ENCODE results near the gene TOM1L2. TPM values are rescaled to one million over a fixed set of nuclear protein-coding genes. Genes with fewer than 3 reads are reported as not detected.

Gene TOM1L2
- total and polyA plus RNA-seq, 2 of the 4 experiments (the other 2 are of a cell fraction): 34.4 to 51.7 TPM

GRCh38 chr17:17853811-17854447 is 118.3 kb downstream of the TOM1L2 start:
- no peaks in the 10 kb centered on the region; the same call in 1 of the 2 replicates for H3K36me3 ChIP-seq (ENCODE audit: control insufficient read depth, insufficient read depth, low read length)

More at GRCh38 chr17:17853811-17854447, 118.3 kb downstream of the TOM1L2 start:
- H2AK9ac ChIP-seq (replicated peaks; ENCODE audit: low read depth, low read length, poor library complexity): no peak overlapping the region
- no peak overlapping the region for H3K4me3 ChIP-seq (ENCODE audit: insufficient read depth, low read depth, low read length)
- H3K27me3 ChIP-seq (ENCODE audit: control insufficient read depth, insufficient read depth, low read length): no peaks in the 10 kb centered on the region
- BruUV-seq (replicated peaks): no TSS peak
- ChIA-PET CTCF (no interaction called here), POLR2A (ENCODE audit: unreplicated experiment) (no interaction called here)
- H4K91ac ChIP-seq (ENCODE audit: insufficient read depth, low read depth, low read length): no peak overlapping the region
- no peak overlapping the region for H3K4ac ChIP-seq (ENCODE audit: low read depth, low read length)
- H3K27ac ChIP-seq (ENCODE audit: insufficient read depth, low read length): no peak overlapping the region
- DNase-seq (no peak), ATAC-seq (ENCODE audit: low read depth) (no peak)
- no peaks in the 10 kb centered on the region for H3K9me3 ChIP-seq (ENCODE audit: control insufficient read depth, insufficient read depth, low read length)
- H2BK15ac ChIP-seq (ENCODE audit: low read depth, low read length): no peak overlapping the region
- H3K4me1 ChIP-seq (ENCODE audit: control insufficient read depth, insufficient read depth, low read length): peaks cover 14% of the 10 kb centered on the region; the same call in 1 of the 2 replicates
- no peak overlapping the region for H2BK5ac ChIP-seq (ENCODE audit: low read depth, low read length, poor library complexity, severe bottlenecking)
- no peak overlapping the region for H2AK5ac ChIP-seq (ENCODE audit: low read depth, low read length)
- H3K9ac ChIP-seq (ENCODE audit: low read depth, low read length): no peak overlapping the region
- no peak overlapping the region for H4K5ac ChIP-seq (ENCODE audit: low read depth, low read length)
- no CpG with 5 or more reads among the region's 8 CpGs for WGBS, 2 experiments (ENCODE audit: extremely low coverage in 2 of 2, insufficient read length in 1 of 2)
- no peaks in the 10 kb centered on the region for H3K79me1 ChIP-seq (ENCODE audit: low read depth in 1 of 2, low read length in 2 of 2)
- no peak for TF ChIP-seq CHD1 (IDR thresholded peaks at IDR 0.05; ENCODE audit: low read depth, low read length)
- TF ChIP-seq RCOR1 (IDR thresholded peaks at IDR 0.05; ENCODE audit: insufficient replicate concordance, low read length): no peak
- TF ChIP-seq MXI1 (IDR thresholded peaks at IDR 0.05; ENCODE audit: borderline replicate concordance, low read depth, low read length): no peak
- no peak for TF ChIP-seq CEBPB (IDR thresholded peaks at IDR 0.05; ENCODE audit: low read depth, low read length)
- no peak for TF ChIP-seq BHLHE40 (IDR thresholded peaks at IDR 0.05; ENCODE audit: low read depth, low read length)
- TF ChIP-seq, protein P1, sequence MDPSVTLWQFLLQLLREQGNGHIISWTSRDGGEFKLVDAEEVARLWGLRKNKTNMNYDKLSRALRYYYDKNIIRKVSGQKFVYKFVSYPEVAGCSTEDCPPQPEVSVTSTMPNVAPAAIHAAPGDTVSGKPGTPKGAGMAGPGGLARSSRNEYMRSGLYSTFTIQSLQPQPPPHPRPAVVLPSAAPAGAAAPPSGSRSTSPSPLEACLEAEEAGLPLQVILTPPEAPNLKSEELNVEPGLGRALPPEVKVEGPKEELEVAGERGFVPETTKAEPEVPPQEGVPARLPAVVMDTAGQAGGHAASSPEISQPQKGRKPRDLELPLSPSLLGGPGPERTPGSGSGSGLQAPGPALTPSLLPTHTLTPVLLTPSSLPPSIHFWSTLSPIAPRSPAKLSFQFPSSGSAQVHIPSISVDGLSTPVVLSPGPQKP (IDR thresholded peaks at IDR 0.05; ENCODE audit: borderline replicate concordance, low read depth, low read length): no peak
- no peak for TF ChIP-seq POLR2A (IDR thresholded peaks at IDR 0.05; ENCODE audit: low read depth, low read length)
- TF ChIP-seq RAD21 (IDR thresholded peaks at IDR 0.05; ENCODE audit: low read length): no peak
- TF ChIP-seq NFE2L2 (IDR thresholded peaks at IDR 0.05; ENCODE audit: low read depth, low read length): no peak
- TF ChIP-seq RFX5 (IDR thresholded peaks at IDR 0.05; ENCODE audit: low read depth, low read length): no peak
- no peak for TF ChIP-seq FOS (IDR thresholded peaks at IDR 0.05; ENCODE audit: low read depth, low read length)
- no peak for TF ChIP-seq USF2 (IDR thresholded peaks at IDR 0.05; ENCODE audit: low read depth, low read length)
- no peak for TF ChIP-seq MAZ (IDR thresholded peaks at IDR 0.05; ENCODE audit: borderline replicate concordance, low read depth, low read length)
- no peak for TF ChIP-seq SMC3 (IDR thresholded peaks at IDR 0.05; ENCODE audit: low read depth, low read length)
- TF ChIP-seq MAFK (IDR thresholded peaks at IDR 0.05; ENCODE audit: low read depth, low read length): no peak
- TF ChIP-seq CTCF (conservative IDR thresholded peaks at IDR 0.05; ENCODE audit: low read depth, low read length): no peak
- in situ Hi-C loops (cut with MboI; ENCODE audit: low sequenced_read_pairs) (no loop called here), dilution Hi-C loops (cut with HindIII; ENCODE audit: low sequenced_read_pairs, unreplicated experiment) (no loop called here), intact Hi-C loops (cut with micrococcal nuclease) (no loop called here)
- H2BK120ac ChIP-seq (ENCODE audit: low read depth, low read length): no peak overlapping the region
- no peak overlapping the region for H2AFZ ChIP-seq (replicated peaks; ENCODE audit: low read length, poor library complexity)
- no peak overlapping the region for H3K56ac ChIP-seq (ENCODE audit: extremely low read depth, insufficient read depth, low read length)
- no peak overlapping the region for H4K8ac ChIP-seq (ENCODE audit: low read depth in 2 of 2, low read length in 2 of 2)
- no peak overlapping the region for H3K18ac ChIP-seq (ENCODE audit: low read depth, low read length)
- H3K23ac ChIP-seq (ENCODE audit: low read depth, low read length): no peak overlapping the region
- no peaks in the 10 kb centered on the region for H4K20me1 ChIP-seq (ENCODE audit: insufficient read depth, low read length)
- no peak overlapping the region for H3K4me2 ChIP-seq (ENCODE audit: low read depth, low read length)
- peaks cover 10% of the 10 kb centered on the region for H3K9me1 ChIP-seq (ENCODE audit: insufficient read depth, low read length)
- H2BK20ac ChIP-seq (ENCODE audit: low read depth, low read length): no peak overlapping the region
- no peak overlapping the region for H3K14ac ChIP-seq (replicated peaks; ENCODE audit: low read depth, low read length)

Data from IMR-90 (cell line).